HepG2 (cell line): ENCODE measurements around the gene FRMD6. TPM values are rescaled to one million over a fixed set of nuclear protein-coding genes. Genes with fewer than 3 reads are reported as not detected.

Experiments used
- KDM4B ChIP-seq: sonication (generic); formaldehyde crosslinking; IDR thresholded peaks from 2 replicates; pipeline ENCODE4 v1.4.0; 2020; ENCODE audit warnings: missing genetic modification reagents
- KIAA2018 ChIP-seq: sonication (generic); formaldehyde crosslinking; IDR thresholded peaks from 2 replicates; pipeline ENCODE4 v1.5.0; 2020; ENCODE audit warnings: mild to moderate bottlenecking, missing genetic modification reagents, borderline replicate concordance
- SAP130 ChIP-seq: IDR thresholded peaks from 2 replicates; pipeline ENCODE4 v1.6.1; 2016; ENCODE audit warnings: low read depth
- TEAD2 ChIP-seq: sonication (generic); formaldehyde crosslinking; IDR thresholded peaks from 2 replicates; pipeline ENCODE4 v1.9.0; 2021; ENCODE audit warnings: missing genetic modification reagents
- U2AF1 ChIP-seq: fragments of 200-400 bp; formaldehyde crosslinking; optimal IDR thresholded peaks from 2 replicates; pipeline ENCODE3; 2017; ENCODE audit warnings: mild to moderate bottlenecking, low read depth, low read length
- YY1 ChIP-seq: IDR thresholded peaks from 2 replicates; pipeline ENCODE4 v1.6.1; 2011; ENCODE audit warnings: low read length, low read depth, moderate library complexity, mild to moderate bottlenecking; ENCODE audit not compliant: insufficient read depth, insufficient replicate concordance
- ZBTB37 ChIP-seq: sonication (generic); formaldehyde crosslinking; IDR thresholded peaks from 2 replicates; pipeline ENCODE4 v1.4.0; 2020; ENCODE audit warnings: mild to moderate bottlenecking, missing genetic modification reagents
- ZBTB43 ChIP-seq: sonication (generic); formaldehyde crosslinking; conservative IDR thresholded peaks from 2 replicates; pipeline ENCODE4 v1.4.0; 2020; ENCODE audit warnings: missing genetic modification reagents
- ZFYVE20 ChIP-seq: sonication (generic); formaldehyde crosslinking; IDR thresholded peaks from 2 replicates; pipeline ENCODE4 v1.8.0; 2023; ENCODE audit warnings: low read depth, mild to moderate bottlenecking, moderate library complexity, missing genetic modification reagents, borderline replicate concordance
- ZMYM2 ChIP-seq: sonication (generic); formaldehyde crosslinking; IDR thresholded peaks from 2 replicates; pipeline ENCODE4 v1.8.0; 2022; ENCODE audit warnings: mild to moderate bottlenecking, missing genetic modification reagents
- ZNF136 ChIP-seq: sonication (generic); formaldehyde crosslinking; IDR thresholded peaks from 2 replicates; pipeline ENCODE4 v1.8.1; 2022; ENCODE audit warnings: low read depth, mild to moderate bottlenecking, moderate library complexity, missing genetic modification reagents
- ZNF354B ChIP-seq: sonication (generic); formaldehyde crosslinking; IDR thresholded peaks from 2 replicates; pipeline ENCODE4 v1.8.0; 2022; ENCODE audit warnings: mild to moderate bottlenecking, missing genetic modification reagents
- ZNF512 ChIP-seq: sonication (generic); formaldehyde crosslinking; IDR thresholded peaks from 2 replicates; pipeline ENCODE4 v1.4.0; 2020; ENCODE audit warnings: mild to moderate bottlenecking, missing genetic modification reagents
- ZNF572 ChIP-seq: sonication (generic); formaldehyde crosslinking; IDR thresholded peaks from 2 replicates; pipeline ENCODE4 v1.5.1; 2020; ENCODE audit warnings: mild to moderate bottlenecking, missing genetic modification reagents
- ZNF580 ChIP-seq: IDR thresholded peaks from 2 replicates; pipeline ENCODE4 v1.6.1; 2016; ENCODE audit warnings: low read depth, borderline replicate concordance
- polyA plus RNA-seq, 8 experiments: library from polyadenylated mRNA; depleted of rRNA in 3 of 8; stranded (reverse) in 7 of 8; unstranded in 1 of 8; fragments of >200 nt; fragmentation: Illumina TruSeq in 4 of 8; extraction: Trizol in 4 of 8; gene quantifications; 2 replicates each; pipeline versions ENCODE4 v1.2.1 to v1.2.3, GENCODE V29; 2011 to 2016; ENCODE audit warnings: low read depth in 4 of 8, missing spikeins in 1 of 8, mixed read lengths in 1 of 8; ENCODE audit not compliant: insufficient read depth in 1 of 8
- total RNA-seq, 5 experiments: library from RNA; depleted of rRNA; stranded (reverse); fragments of >200 nt; fragmentation: Illumina TruSeq; extraction: Trizol; gene quantifications; 2 replicates each; pipeline ENCODE4 v1.2.3, GENCODE V29; 2016; ENCODE audit warnings: low read depth in 1 of 5

Gene FRMD6
- total and polyA plus RNA-seq, 2 of the 13 experiments (the other 11 are each of a cell fraction or from before 2014, with no cell fraction given), result 2.4 to 5.4 TPM

GRCh38 chr14:51652168-51653078 lies 713 bp downstream of the FRMD6 start (continued):
- no peak for TF ChIP-seq KIAA2018 (CRISPR knock-in tag)
- no peak for TF ChIP-seq ZNF354B (CRISPR knock-in tag)
- TF ChIP-seq ZNF572, result no peak
- TF ChIP-seq ZFYVE20 (CRISPR knock-in tag), result no peak
- no peak for TF ChIP-seq TEAD2 (CRISPR knock-in tag)
- no peak for TF ChIP-seq U2AF1
- no peak for TF ChIP-seq ZNF512 (CRISPR knock-in tag)
- no peak for TF ChIP-seq ZNF136
- no peak for TF ChIP-seq ZBTB37 (CRISPR knock-in tag)
- peak; percentile 56 for TF ChIP-seq SAP130 (CRISPR knock-in tag)
- TF ChIP-seq KDM4B (CRISPR knock-in tag), result no peak
- 0 out of 2 replicates have a peak, but pooled peaks have one; percentile 3 for TF ChIP-seq ZNF580 (CRISPR knock-in tag)
- TF ChIP-seq ZBTB43 (CRISPR knock-in tag), result no peak
- TF ChIP-seq YY1, result no peak
- TF ChIP-seq ZMYM2 (CRISPR knock-in tag), result no peak
